Effector CD8-positive, alpha-beta T cell (primary cell): ENCODE results near the gene MITF.

Experiments
- DNase-seq: peaks from one replicate; lab custom pipeline; 2025; lab: John Stamatoyannopoulos, UW
- total RNA-seq, 4 experiments: gene quantifications; one replicate each; lab custom pipeline; 2026; lab: John Stamatoyannopoulos, UW

Gene MITF, protein sequence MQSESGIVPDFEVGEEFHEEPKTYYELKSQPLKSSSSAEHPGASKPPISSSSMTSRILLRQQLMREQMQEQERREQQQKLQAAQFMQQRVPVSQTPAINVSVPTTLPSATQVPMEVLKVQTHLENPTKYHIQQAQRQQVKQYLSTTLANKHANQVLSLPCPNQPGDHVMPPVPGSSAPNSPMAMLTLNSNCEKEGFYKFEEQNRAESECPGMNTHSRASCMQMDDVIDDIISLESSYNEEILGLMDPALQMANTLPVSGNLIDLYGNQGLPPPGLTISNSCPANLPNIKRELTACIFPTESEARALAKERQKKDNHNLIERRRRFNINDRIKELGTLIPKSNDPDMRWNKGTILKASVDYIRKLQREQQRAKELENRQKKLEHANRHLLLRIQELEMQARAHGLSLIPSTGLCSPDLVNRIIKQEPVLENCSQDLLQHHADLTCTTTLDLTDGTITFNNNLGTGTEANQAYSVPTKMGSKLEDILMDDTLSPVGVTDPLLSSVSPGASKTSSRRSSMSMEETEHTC
- total RNA-seq = 0 to 0.18 (median 0.11) reads per million in 4 experiments

DNA sequence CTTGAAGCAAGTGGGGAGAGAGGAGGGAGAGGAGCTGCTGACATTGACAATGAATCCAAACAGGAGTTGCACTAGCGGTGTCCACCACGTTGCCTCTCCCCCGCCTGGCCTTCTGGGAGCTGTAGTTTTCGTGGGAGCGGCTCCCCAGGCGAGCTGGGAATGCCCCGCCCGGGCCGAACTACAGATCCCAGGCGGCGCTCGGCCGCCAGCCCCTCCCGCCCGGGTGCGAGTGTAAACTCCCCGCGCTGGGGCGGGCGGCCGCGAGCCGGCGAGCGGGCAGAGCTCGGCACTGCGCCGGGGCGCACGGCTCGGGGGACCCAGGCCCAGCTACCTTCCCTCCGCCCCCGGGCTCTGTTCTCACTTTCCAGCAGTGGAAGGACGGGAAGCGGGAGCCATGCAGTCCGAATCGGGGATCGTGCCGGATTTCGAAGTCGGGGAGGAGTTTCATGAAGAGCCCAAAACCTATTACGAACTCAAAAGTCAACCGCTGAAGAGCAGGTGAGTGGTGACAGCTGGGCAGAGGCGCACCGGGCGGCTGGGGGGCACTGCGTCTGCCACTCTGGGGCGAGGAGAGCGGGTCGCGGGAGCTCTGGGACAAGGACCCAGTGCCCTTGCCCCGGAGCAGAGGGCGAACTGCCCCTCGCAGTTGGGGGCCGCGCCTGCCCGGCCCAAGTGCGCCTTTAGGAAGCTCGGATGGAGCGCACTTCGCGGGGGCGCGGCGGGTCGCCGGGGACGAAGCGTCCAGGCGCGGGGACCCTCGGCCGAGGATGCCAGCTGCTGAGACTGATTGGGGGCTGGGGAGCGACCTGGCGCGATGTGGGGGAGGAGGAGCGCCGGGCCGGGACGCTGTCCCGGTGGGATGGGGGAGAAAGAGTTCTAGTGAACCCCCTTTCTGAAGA is at the start of gene MITF:
Gene MITF (plus strand): TSS at position 261 of the 899 bp plus-strand sequence. CDS start 134 bp downstream, at position 395.
- DNase-seq = no peak

DNA sequence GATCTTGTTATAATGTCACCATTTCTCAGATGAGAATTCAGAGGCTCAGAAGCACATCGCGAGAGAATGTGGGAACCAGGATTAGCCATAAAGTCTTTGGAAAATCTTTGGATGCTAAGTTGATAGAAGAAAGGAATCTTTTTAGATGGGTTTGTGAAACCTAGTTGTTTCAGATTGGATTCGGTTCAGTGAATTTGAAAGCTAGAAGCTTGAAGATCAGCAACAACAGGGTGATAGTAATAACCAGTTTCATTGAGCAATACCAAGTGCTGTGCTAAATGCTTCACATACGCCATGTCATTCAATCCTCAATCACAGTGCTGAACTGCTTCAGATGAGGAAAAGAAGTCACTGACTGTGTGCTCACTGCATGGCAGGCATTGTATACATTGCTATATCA is 47.4 kb upstream of the MITF start:
- DNase-seq = no peak

DNA sequence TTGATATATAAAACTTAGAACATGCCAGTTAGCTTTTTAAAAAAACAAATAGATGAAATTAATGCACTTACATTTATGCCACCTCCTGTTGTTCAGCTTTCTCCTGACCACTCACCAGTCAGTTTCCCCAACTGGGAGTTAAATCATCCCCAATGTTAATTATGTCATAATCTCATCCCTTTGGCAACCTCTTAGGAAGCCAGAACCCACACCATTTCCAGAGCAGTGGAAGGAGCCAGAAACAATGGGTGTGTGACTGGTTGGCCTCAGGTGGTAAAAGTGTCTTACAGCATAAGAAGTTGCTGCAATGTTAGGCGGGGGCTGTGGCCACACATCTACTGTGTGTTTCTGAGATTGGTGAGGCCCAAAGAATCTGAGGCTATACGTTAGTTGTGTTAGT is 46.5 kb upstream of the MITF start:
- no peak for DNase-seq

DNA sequence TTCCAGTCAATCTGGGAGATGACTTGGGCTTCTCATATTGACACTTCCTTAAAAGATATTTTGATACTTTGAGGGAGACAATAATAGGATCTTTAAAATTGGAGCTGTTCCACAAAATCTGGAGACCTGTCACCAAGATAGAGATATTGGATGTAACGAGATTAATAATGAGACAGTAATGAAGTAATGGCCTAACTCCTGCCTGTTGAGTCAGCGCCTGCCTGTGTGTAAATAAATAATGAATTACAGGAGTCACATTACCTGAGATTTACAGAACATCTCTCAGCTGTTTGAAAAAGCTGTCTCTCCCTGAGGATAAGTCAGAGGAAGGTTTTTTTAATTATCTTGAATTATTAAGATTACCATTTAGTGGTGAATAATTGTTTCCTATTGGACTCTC is 43.8 kb upstream of the MITF start:
- DNase-seq = no peak

DNA sequence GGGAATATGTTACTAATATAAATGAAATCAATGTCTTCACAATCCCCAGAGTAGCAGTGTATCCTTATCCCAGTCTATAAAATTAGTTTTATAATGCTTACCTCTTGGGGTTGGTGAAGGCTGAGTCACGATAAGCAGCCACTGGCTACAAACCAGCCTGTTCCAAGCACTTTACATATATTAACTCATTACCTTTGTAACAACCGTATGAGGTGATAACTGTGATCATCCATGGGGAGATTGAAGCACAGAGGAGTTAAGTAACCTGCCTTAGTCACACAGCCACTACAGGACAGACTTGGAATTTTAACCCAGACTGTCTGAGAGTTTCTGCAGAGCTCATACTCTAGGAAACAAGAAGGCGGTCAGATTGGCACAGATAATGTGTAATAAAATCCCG is 43.3 kb upstream of the MITF start:
- DNase-seq = no peak

DNA sequence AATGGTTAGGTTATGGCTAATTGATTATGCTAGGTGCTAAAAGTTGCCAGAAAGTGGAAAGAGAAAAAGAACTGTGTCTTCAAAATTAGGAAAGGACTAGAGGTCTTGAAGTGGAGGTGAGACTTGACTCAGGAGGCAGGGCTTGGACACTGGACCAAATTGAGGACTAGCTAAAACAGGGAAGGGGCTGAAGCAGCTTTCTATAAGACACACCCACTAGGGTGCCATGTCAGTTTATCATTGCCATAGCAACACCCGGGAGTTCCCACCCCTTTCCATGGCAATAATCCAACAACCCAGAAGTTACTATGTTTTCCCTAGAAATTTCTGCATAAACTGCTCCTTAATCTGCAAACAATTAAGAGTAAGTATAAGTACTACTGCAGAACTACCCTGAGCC is 42.9 kb upstream of the MITF start:
- DNase-seq = no peak

DNA sequence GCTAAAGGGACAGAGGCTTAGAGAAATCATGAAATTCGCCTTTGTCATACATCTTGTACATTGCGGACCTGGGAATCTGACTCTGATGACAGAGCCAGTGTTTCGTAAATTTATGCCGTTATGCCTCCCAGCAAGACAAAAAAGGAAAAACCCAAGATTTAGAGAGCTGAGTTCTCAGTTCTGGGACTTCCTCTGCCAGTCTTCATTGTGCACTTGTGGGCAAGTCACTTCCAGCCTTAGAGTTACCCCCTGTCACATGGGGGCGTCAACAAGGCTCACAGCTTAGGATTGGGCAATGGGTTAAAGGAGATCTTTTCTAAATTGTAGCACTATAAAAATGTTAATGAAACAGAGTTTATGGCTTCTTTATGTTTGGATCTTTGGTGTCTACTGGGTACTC is 41.9 kb upstream of the MITF start:
- no peak for DNase-seq

DNA sequence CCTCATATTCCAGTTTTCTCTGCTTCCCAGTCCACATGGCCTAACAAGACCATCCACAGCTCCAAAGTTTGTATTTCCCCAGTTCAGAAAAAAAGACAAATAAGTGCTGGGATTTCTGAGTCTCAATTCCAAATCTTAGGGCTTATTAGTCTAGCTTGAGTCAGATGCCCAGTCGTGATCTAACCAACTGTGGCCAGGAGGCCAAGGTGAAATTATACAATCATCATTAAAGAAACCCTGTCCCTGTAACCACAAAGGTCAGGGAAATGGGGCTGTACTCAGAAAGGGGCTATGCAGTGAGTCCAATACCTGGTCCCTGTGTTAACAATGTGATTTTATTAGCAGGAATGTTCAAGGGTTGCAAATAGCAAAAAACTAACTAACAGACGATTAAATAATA is 40.5 kb upstream of the MITF start:
- no peak for DNase-seq

DNA sequence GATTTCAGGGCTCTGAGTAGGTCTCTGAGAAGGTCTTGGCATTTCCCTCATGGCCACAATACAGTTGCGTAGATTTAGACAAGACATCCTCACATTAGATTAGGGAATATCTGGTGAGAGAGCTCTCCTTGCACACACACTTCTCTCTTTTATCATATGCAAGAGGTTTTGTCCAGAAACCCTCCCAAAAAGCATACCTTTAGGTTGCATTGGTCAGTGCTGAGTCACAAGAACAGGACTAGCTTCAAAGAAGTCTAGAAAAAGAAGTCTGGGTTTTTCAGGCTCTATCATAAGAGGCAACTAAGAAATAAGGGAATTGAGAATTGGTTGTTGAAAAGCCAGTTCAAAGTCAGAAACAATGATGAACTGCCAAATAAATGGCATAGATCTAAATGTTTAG is 40.1 kb upstream of the MITF start:
- no peak for DNase-seq

DNA sequence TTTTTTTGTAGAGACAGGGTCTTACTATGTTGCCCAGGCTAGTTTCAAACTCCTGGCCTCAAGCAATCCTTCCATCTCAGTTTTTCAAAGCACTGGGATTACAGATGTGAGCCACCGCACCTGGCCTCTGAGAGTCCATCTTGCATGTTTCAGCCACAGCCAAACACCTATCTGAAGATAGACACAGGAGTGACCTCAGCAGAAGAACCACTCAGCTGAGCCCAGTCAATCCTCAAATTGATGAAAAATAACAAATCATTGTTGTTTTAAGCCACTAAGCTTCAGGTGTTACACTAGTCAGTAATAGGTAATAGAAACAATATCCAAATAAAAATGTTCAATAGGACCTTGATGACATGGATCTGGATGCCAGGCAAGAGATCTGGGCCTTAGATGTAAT is 38.3 kb upstream of the MITF start:
- no peak for DNase-seq

DNA sequence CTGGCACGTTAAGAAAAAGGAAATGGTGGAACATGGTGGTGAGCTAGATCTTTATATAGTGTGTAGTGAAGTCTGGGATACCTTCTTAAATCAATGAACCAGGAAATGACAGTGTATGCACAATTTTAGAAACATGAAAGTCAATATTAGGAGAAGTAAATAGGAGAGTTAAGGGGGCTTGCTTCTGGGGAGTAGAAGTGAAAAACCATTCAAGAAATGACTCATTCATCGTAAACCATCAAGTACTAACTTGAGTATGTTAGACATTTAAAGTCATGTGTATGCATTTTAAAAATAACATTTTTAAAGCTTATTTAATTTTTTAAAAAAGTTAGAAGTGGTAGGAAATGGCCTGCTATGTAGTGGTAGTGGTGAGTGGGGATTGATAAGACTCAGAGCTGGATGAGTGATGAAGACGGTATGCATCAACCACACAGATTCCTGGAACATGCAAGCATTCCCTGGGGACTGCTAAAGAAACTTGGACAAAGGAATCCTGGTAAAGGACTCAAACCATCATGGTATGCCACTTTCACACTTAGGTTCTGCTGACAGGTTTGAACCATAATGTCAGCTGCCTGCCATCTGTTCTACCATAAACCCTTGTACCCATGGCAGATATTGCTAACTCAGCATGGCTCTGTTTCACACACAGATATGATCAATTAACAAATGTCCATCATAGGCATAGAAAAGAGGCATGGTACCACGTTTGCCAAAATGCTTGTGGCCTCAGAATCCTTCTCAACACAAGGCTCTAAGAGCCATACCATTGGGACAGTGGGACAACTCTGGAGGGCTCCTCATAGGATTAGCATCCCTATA is 28.9 kb upstream of the MITF start:
- DNase-seq = no peak

DNA sequence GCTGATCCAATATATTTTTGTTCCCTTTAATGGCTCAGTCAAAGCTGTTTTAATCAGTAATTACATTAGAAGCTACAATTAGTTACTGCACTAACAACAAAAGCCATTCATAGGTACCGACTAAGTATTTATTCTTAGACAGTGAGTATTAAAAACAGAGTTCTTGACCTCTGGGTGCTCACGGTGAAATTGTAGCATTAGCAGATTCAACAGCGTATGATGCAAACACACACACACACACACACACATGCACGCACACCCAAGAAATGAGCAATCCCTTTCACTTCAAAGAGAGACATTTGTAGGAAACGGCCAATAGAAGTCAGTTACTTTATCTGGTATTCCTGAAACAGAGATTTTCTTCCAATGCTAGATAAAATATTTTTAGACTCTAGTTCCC is 27.0 kb upstream of the MITF start:
- DNase-seq = no peak

DNA sequence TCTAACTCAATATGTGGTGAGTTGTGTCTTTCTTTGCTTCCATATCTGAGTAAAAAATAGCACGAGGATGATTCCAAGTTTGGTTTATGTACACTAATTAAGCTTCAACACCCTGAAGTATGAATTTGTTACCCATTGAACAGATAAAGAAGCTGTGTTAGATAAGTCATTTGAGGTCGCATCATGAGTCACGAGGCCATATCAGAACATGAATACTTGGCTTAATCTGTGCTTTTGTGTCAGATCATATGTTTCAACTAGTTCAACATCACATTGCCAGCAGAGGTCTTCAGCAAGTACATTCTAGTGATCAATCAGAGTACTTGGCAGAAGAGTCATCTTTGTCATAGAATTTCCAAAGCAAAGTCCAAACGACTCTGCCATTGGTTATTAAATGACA is 26.3 kb upstream of the MITF start:
- DNase-seq = no peak

DNA sequence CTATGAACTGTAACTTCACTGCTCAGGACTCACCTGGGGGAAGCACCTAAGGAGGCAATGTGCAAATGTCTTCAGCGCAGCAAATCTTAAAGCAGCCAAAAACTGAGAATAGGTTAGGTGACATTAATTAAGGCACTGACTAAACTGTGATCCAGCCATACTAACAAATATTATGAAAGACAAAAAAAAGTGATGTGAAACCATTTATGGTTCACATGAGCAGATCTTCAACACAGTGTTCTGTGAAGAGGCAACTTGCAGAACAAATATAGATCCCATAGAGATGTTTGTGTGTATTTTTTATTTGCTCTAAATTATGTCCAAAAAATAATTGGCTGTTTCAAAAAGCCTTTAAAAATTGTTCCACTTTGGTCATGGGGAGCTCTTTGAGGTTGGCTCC is 24.1 kb upstream of the MITF start:
- DNase-seq = no peak

DNA sequence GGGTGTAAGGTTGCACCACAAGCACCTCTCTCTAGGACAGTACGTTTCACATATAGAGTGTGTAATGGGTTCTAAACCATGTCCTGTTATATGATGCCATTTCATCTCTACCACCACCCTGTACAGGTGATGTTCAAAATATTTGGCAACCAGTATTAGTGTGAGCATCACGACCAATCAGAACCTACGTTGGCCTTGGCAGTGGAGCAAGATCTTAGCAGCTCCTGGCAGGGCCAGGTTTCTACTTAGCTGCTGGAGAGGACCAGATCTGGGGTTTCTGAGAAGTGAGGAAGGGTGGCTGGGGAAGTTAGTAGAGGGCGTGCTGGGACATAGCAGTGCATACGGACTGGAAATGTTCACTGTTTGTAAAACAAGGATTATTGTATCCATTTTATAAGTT is 23.1 kb upstream of the MITF start:
- no peak for DNase-seq

DNA sequence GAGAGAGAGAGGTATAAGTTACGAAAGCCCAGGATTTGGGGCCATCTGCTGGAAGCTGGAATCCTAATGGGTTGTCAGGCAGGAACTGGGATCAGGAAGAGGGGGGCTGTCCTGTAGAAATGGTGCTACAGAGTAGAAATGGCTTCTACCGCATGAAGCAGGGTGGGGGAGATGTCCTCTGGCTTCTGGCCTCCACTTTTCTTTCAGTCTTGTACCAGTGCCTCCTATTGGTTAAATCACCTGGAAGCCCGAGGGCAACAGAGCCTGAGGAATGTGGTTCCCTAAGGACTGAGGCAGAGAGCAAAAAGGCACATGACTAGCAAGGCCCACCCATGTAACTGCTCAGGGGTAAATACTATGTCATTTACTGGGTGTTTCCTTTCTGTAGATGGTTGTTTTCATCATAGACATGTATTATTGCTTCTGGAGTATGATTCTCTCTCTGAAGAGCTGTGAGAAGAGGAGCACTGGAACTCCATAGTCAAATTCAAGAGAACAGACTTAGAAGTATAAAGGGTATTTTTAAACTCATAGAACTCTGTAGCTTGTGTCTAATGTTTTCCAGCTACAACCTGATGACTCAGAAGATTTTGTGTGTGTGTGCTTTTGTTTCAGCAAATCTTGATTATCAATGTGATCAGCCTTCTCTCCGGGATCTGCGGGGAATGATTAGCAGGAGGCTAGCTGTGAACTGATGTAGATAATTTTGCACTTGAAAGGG is 20.2 kb upstream of the MITF start:
- no peak for DNase-seq

DNA sequence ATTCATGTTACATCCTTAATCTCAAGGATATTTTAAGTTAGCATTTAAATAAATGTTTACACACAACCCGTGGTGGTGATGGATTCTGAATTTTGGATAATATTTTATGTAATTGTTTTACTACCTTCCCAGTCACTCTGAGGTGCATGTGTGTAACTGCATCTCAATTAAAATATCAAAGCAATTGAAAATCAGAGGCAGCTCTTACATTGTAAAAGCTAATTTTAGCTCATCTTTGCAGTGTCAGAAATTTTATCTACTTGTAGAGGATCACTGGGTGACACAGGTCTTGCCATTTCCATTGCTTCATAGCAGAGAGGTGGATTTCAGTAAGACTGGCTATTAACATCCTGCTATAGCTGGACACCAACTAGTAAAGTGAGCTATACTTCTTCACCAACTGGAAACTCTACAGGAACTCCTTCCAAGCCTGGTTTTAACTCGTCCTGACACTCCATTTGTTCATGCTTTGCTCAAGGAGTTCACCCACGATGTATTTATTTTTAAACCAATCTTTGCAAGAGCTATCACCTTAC is 19.6 kb upstream of the MITF start:
- no peak for DNase-seq

DNA sequence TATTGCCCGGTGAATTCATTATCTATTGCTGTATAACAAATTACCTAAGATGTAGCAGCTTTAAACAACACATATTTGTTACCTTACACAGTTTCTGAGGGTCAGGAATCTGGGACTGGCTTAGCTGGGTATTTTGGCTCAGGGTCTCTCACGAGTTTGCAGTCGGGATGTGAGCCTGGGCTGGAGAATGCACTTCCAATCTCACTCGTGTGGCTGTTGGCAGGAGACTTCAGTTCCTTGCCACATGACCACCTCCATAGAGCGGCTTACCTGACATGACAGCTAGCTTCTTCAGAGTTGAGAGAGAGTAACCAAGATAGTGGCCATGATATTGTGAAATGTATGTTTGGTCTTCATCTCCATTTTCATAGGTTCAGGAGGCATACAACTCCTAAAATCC is 18.4 kb upstream of the MITF start:
- DNase-seq = no peak

DNA sequence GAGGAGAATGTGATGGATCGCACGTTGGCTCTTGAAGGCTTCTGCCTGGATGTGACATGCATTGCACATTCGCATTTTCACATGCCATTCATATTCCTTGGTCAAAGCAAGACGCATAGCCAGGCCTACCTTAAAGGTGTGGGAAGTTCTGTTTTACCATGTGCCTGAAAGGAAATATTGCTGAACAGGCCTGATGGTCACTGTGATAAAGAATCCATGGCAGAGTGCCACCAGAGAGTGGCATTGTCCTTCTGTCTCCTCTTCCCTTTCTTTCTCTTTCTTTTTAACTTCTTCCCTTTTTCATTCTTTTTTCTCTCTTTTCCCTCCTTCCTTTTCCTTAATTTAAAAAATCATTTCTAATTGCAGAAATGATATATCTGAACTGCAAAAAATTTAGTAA is 15.9 kb upstream of the MITF start:
- no peak for DNase-seq

DNA sequence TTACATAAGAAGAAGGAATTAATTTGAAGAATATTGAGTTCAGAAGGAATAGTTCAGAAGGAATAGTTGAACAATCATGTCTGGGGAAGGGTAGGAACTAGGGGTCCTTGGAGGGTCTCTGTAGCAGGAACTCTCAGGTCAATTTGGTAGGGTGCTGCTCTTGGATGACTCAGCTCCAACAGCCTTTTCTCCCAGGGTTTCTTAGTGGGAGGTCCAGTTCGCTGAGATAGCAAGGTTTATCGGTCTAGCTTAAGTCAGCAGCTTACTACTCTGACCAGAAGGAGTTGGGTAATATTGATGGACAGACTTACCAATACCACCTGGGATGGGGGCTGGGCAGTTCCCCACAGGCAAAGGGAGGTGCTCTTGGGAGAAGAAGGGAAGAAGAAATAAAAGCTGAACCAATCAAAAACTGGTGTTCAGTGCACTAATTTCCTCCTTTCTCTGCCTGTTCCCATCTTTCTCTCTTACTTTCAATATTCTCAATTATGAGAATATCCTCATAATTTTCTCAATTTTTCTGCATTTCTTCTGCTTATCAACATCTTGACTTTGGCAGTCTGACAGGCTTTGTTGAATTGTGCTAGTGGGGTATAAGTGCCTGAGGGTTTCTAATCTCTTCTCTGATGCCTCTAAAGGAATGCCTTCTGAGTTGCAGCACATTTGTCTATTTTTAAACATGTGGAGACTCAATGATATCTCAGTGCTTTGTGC is 14.4 kb upstream of the MITF start:
- DNase-seq = no peak
